IPS DF 19.7 (cell line): ENCODE data around the gene PHF21A.
"Not testable (repeated sequence)": the region's sequence is repeated elsewhere in the genome, so short reads cannot be mapped to it uniquely, and the experiment has no call there.

ENCODE experiments used
- DNase-seq: peaks from one replicate; pipeline ENCODE4 v3.0.0-alpha.2; 2013; ENCODE audit warnings: low read depth, low spot score

The PHF21A gene

DNA sequence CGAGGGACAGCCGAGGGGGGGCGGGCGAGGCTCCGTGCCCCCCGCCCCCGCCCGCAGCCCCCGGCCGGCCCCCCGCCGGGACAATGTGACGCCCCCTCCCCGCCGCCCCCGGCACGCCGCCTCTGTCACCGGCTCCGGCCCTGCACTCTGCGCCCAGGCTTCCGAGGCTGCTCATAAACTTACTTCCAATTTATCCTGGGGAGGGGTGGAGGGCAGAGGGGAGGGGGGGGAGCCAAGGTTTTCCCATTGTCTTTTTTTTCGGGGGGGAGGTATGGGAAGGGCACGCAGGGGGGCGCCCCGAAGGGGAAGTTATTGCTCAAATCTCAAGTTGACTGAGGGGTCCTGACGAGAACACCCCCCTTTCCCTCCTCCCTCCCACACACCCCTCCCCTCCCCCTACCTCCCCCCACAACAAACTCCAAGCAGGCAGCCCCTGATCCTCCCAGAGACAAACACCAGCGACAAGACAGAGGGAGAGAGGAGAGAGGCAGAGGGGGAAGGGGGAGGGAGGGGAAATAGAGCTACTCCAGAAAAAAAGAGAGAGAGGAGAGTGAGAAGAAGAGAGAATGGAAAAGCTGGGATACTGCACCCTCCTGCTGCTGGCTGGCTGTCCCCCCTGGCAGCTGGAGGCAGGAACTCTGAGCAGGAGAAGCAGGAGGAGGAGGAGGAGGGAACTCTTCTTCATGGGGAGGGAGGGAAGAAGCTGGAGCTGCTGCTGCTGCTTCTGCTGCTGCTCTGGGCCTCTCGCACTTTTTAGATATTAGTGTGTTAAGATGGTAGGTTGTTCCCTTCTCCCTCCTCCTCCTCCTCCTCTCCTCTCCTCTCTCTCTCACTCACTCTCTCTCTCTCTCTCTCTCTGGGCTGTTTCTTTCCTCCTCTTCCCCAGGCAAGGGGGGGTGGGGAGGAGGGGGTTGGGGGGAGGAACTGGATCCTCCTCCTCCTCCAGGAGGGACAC is 631 bp downstream of the PHF21A start:
- peak; percentile 88 for DNase-seq

DNA sequence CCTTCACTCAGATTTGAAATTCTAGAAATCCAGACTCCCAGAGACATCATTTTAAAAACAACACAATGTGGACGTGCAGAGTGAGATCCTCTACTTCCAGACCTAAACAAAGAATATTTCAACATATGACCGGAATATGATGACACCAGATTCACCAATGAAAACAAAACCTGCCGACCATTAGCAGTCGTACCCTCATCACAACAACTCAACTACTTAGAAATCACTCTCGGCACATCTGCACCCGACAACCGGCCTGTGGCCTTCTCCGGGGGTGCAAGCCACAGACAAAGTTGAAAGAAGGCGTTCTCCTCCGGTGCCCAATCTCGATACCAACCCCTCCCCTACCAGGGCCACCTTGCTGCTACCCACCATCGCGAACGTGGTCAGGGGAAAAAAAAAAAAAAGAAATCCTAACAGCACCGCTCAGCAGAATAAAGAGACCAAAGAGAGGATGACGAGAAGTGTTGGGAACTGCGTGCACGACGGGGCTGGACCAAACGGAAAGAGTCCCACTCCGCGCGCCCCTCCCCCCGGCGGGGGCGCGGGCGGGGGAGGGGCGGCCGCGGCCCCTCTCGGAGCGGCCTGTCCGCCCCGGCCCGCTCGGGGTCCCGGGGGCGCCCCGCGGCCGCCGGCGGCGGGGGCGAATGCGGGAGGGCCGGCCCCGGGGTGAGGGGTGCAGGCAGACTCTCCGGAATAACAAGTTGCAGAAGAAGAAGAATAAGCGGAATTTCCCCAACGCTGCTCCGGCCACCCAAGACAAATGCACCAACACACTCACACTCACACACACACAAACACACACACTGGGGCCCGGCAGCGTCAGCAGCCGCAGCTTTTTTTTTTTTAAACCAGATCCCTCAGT is 1.7 kb downstream of the PHF21A start:
- DNase-seq, result no peak

DNA sequence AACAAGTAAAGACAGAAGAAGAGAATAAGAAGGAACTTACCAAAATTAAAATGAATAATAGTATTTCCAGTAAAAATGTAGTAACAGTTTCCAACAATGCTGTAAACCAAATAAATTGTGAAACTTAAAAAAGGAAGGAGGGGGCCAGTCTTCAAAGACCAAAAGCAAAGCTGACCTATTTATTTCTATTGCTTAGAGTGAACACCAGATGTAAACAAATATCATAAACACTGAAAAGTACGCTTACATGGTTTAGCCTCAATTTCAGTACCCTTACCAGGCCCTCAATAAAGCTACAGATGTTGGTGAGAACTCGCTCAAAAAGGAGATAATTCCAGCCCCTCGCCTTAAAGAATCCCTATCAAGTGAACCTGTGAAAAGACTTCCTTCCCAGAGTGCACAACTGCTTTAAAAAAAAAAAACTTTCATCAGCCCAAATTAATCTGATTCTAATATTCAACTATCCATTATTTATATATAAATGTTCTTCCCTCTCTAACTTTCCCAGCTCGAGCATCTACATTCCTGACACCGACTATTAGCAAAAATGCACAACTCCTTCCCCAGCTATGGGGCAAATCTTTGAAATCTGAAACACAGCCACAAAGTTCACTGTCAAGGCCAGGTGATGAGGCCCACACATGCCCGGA is 2.4 kb downstream of the PHF21A start:
- DNase-seq, result no peak

DNA sequence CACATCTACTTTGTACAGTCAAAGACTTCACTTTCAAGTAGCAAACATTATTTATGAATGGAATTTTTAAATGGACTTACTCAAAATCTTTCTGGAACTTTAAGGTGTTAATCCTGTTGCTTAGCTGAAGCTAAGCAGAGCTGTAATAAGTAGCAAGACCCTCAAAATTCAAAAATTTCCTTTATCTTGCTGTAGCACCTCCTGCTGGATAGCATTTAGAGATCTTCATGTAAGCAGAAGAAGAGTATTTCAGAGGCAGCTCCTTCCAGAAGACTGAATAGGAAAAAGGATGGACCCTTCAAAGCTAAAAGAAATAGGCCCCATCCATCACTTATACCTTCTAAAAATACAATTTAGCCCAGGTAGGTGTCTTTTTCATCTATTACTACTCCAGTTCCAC is 3.4 kb downstream of the PHF21A start:
- no peak for DNase-seq

DNA sequence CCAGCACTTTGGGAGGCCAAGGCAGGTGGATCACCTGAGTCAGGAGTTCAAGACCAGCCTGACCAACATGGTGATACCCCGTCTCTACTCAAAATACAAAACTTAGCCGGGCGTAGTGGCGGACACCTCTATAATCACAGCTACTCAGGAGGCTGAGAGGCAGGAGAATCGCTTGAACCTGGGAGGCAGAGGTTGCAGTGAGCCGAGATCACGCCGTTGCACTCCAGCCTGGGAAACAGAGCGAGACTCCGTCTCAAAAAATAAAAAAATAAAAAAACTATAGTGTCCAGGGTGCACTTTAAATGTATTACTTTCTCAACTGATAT is 4.6 kb downstream of the PHF21A start:
- not testable (repeated sequence) for DNase-seq

DNA sequence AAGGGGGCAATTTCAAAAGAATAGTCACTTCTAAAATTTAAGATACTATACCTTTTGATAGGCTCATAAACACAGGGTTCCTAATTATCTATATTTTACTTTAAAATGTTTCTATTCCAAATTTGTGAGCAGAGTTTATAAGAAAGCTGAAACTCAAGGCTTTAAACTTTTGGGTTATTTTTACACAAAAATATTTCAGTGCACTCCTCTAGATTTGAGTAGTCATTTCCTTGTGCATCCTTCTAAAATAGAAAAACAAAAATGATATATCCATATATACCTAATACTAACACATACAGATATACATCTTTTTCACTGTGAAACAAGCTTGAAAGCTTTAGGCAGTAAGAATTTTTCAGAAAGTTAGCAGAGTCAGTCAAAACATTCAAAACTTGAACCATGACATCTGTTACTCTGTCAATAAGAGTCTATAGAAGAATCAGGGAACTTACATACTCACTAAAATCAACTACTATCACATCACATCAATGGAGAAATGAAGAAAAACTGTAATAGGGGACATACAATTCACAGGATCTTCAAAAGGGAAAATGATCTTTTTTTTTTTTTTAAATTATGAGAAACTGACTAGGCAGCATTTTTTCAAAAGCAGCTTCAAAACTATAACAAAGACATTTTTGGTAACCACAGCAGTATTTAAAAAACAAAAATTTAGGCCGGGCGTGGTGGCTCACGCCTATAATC is 5.1 kb downstream of the PHF21A start:
- DNase-seq, result no peak

DNA sequence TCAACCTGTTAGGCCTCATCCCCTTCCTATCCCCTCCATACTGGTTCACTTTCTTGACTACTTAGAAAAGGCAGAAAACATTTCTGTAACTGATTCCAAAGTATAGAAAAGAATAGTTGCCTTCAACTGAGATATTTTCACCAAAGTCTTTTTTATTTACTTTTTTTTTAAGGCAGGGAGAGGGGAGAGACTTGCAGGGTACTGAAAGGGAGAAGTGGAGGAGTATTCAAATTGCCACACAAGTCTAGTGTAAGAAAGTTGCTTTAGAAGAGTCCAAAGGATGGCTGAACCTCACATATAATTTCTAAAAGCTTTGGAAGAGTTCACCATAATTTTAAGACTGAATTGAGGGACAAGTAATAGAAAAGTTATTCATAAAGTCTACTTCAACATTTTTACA is 6.3 kb downstream of the PHF21A start:
- DNase-seq, result no peak

DNA sequence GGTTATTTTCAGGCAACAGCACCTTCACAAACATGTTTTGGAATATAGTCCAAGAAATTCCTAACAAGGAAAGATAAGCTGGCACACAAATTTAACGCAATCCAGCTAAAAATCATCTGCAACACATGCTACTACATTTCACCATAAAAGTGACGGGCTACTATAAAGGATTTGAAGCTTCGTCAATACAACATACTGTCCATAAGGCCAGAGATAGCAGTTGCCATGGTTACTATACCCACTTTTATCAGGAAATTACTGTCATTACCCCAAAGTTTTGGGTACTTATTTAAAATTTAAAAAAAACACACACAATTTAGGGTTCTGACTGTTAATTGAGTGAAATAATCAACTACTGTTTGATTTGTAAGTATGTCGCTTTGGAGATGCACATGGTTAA is 6.9 kb downstream of the PHF21A start:
- no peak for DNase-seq

DNA sequence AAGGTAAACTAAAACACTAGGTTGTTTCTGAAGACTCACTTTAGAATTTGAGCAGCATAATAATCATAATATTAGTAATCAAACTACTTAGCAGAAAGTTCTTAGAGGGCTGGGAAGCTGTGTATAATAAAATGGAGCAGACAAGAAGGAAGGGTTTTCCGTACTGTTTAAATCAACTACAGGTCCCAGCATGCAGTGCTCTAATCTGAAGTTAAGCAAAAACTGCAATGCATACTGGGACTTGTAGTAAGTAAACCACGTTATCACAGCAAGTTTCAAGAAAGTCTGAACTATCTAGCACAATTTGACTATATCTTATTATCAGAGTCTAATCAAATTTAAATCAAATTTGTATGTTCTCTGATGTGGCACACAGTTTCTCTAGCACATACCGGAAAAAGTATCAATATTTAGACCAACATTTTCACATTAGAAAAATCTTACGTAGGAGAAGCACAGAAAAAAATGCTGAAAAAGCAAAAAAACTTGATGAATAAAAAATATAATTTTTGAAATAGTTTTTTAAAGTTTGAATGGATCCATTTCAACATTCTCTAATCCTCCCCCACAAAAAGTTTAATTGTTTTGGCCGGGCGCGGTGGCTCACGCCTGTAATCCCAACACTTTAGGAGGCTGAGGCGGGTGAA is 8.2 kb downstream of the PHF21A start:
- DNase-seq, result peak; percentile 47

DNA sequence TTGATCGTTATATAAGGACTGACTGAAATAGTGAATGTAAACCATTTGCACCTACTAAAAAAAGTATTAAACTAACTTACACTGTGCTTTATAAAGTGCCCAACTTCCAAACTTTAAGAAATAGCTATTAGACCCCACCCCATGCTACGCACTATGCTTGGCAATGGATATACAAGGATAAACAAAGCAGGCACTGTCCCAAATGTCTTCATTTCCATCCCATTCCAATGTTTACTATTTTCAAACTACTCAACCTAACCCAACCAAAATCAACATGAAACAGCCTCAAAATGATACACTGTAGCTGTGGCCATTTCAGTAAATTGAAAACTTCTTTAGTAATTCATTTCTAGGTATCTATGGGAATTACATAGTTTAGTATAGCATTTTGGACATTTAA is 12.5 kb downstream of the PHF21A start:
- DNase-seq, result no peak

DNA sequence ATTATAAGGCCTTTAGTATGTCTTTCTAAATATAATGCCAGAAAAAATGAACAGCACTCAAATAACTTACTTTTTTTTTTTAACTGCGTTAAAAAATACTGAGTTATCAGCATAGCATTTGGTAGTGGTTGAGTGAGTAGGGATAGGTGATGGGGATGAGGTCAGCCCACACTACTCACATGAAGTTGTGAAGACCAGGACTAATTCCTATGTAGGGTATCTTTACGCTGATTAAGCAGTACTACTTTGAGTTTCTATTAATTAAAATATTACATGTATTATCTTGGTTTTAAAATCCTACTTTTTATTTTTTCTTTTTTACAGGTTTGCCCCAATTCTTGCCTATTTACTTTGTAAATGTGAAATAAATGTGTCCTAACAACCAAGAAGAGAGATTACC is 13.5 kb downstream of the PHF21A start:
- no peak for DNase-seq

DNA sequence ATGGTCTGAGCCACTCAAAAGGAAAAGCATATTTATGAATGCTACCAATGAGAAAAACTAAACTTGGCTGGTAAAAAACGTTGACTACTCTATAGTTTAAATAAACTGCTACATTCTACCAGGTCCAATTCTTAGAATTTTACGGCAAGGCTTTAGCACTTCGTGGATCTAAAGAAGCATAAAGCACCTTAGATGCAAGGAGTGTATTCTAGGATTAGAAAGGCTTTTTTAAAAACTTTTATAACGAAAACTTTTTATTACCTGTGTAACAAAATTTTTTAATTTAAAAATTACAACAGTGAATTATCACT is 13.9 kb downstream of the PHF21A start:
- no peak for DNase-seq

DNA sequence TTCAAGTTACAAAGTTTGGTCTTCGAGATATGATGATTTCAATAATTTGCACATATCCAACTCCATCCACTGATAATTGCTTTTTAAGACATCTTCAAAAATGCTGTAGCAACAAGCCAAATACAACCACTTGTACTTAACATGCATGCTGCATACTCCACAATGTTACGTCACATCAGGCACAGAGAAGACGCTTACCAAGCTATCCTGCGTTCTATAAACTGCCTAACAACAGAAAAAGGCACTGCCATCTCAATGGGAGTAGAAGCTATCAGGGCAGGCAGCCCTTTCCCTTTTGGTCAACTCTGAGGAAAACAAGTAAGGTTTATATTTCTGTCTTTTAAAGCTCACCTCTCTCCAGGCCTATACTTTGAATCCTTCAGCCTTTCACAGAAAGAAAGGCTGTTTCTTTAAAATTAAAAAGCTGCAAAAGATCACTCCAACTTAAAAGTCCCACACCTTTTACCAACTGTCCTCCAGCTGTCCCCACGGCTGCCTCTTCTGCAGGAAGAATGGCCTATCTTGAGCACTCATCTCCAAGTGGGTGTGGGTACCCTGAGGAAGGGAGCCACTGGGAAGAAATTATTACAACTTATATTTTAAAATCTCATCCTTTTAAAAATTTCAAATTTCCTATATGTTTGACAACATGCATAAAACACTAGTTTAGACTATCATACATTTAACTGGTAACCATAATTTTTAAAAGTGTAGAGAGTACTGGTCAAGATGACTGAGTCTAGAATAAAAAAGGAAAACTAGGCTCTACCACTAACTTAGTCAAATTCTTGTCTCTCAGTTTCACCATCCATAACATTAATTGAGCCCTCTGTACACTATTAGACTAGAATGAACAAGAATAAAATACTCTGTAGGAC is 14.5 kb downstream of the PHF21A start:
- DNase-seq, result no peak

DNA sequence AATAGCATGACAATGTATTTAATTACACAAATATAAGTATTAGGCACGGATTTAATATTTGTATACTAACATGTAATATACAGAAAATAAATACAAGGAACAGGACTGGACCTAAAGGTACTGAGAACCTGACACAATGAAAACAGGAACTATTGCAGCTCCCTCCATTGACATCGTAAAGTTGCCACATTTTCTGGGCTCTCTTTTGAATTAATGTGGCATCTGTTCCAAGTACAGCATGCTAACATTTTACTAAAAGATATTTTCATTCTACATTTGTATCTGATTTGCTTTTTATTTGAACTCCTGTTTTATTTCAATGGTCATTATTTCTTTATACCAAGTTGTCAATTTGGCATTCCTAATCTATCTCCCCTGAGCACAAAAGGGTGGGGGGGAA is 15.3 kb downstream of the PHF21A start:
- DNase-seq, result no peak

DNA sequence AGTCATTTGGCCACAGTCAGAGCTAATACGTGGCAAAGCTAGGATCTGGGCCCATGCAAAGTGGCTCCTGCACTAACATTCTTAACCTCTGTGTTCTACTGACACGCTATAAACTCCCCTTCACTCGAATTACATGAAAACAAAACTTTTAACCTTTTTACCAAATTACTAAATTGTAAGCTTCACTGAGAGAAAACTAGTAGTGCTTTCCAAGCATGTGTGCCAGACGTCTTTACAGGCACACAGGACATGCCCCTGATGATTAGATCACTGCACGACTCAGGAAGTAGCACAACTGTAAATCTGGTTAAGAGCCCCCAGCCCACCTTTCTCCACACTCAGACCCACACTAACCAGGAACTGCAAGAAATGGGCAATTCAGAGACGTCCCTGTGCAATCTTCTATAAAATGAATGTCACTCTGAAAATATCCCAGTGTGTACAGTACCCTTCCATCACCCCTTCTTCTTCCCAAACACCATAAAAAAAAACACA is 16.1 kb downstream of the PHF21A start:
- no peak for DNase-seq

DNA sequence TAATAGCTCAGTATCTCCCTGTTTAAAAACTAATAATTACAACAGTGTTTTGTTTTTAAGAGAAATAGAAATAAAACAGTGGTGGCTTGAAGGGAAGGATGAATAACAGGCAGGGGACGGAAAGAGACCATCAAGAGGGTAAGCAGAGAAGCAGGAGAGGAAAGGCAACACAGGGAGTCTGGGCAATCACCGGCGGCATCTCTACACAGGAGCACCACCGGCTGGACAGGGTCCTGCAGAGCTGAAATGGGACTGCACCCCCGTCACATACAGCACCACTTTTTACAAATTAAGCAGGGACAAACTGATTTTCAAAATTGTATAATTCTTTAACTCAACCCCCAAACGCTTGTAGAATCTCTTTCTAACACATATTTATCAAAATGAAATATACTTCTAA is 18.4 kb downstream of the PHF21A start:
- DNase-seq, result no peak

DNA sequence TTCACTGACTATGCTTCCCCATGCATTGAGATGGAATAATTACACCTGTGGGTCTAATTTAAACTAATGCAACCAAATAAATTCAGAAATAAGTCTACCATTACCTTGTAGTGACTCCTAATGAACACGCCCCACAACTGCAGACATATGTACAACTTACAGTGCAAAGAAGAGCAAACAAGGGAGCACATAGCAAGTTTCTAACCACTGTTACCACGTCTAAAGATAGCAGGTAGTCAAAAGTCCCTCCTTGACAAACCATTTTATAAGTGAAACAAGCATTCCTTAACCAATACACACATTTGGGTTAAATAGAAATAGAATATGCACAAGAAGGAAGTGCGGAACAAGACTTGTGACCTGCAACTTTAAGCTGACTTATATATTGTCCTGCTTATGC is 20.6 kb downstream of the PHF21A start:
- no peak for DNase-seq

DNA sequence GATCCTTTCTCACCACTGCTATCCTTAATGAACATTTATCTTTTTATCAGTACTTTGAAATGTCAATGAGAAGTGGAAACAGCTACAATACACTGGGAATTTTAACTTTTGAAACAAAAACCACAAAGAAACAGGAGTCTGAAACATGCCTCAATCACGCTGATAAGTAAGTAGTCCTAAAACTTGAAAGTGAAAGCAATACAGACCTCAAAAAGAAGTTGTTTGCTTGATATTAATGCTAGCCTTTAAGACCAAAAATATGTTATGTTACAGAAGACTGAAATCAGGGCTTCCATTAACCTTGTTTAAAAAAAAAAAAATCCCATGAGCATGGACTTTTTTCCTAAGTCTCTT is 21.3 kb downstream of the PHF21A start:
- no peak for DNase-seq

DNA sequence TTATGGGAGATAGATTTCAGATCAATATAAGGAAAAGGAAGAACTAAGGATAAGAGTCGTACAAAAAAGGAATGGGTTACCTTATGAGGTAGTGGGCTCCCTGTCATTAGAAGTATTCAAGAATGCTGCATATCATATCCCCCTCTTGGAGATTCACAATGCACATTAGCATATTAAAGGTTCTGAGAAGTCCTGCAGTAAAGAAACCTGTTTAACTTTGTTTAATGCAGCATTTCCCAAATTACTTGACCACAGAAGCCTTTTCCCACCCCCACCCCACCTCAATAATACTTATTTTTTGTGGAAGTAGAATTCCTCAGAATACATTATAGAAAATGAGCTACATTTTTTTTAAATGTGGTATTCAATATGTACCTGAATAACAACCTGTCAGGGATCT is 30.9 kb downstream of the PHF21A start:
- DNase-seq, result no peak

DNA sequence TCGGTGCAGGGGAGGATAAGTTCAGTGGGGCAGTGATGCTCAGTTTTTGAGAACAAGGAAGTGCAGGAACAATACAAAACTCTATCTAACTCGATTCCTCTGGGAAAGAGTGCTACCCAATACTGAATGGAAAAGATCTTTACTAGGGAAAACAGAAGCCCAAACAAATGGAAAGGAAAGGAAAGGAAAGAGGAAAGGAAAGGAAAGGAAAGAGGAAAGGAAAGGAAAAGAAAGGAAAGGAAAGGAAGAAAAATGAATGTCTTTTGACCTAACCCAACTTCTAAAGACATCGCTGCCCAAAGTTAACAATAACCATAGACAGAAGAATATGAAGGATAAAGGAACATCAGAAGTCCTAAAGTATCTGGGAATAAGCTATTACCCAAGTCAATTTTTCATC is 41.6 kb downstream of the PHF21A start:
- no peak for DNase-seq
